HCT116 (cell line): ENCODE results near the gene SLC5A6. TPM values are rescaled to one million over a fixed set of nuclear protein-coding genes. Genes with fewer than 3 reads are reported as not detected.
A peak's percentile ranks its signal among the peaks of the same experiment; 100 is the strongest.

Source experiments
- ATAC-seq: fragments of 200-7000 bp; cut with Tn5 transposase; 2 replicates; pipeline ENCODE4 v1.9.1; 2020; ENCODE audit warnings: mild to moderate bottlenecking, moderate library complexity
- BruUV-seq: library from RNA; stranded (reverse); fragments of 400-500 nt; replicated peaks from 2 replicates; lab custom pipeline; 2021; lab: Mats Ljungman, UMichigan
- CTCF ChIA-PET: fragments of 300-600 bp; sonication (Branson Sonifier 250); formaldehyde crosslinking; loops from one replicate; lab custom pipeline; 2021; ENCODE audit warnings: antibody characterized with exemption; lab: Charles Lee
- POLR2A ChIA-PET: fragments of 300-600, 350-600 bp; sonication (Branson Sonifier 250); formaldehyde crosslinking; loops from one replicate; lab custom pipeline; 2021; ENCODE audit warnings: antibody characterized with exemption; lab: Charles Lee
- RAD21 ChIA-PET, 2 experiments: fragments of 300-600 bp; sonication (Branson Sonifier 250); formaldehyde crosslinking; loops; one replicate each; lab custom pipeline; 2023; ENCODE audit warnings: low total read pairs in 2 of 2; ENCODE audit not compliant: uncharacterized antibody in 2 of 2, unreplicated experiment in 2 of 2, low non-redundant PET in 1 of 2; lab: Charles Lee
- DNase-seq: peaks from one replicate; pipeline ENCODE4 v3.0.0-alpha.2; 2010; ENCODE audit warnings: low read depth, low spot score
- H2AFZ ChIP-seq: fragments of 200-600 bp; shearing (Covaris generic), sonication (generic); 2 replicates; pipeline ENCODE4 v1.6.1; 2017; ENCODE audit warnings: low read depth, mixed run types, mixed read lengths, antibody characterized with exemption, low read length; ENCODE audit not compliant: poor library complexity, severe bottlenecking
- H3K27ac ChIP-seq: 2 replicates; pipeline ENCODE4 v1.5.1; 2012; ENCODE audit warnings: low read depth, low read length
- H3K27me3 ChIP-seq: fragments of 200-600 bp; sonication (generic); 2 replicates; pipeline ENCODE4 v1.6.1; 2016; ENCODE audit warnings: mixed run types, low read length, mixed read lengths; ENCODE audit not compliant: insufficient read depth
- H3K36me3 ChIP-seq, 2 experiments: fragments of 200-500 bp in 1 of 2; fragments of 200-600 bp in 1 of 2; sonication (Bioruptor generic) in 1 of 2; sonication (generic) in 1 of 2; 2 replicates each; pipeline versions ENCODE4 v1.5.1 to v1.6.1; 2014 to 2016; ENCODE audit warnings: low read length in 2 of 2, inconsistent platforms in 1 of 2, mixed read lengths in 1 of 2, mixed run types in 1 of 2; ENCODE audit not compliant: insufficient read depth in 2 of 2, control insufficient read depth in 1 of 2
- H3K4me1 ChIP-seq, 2 experiments: fragments of 200-600 bp in 1 of 2; sonication (generic) in 1 of 2; 2 replicates each; pipeline versions ENCODE4 v1.5.1 to v1.6.1; 2012 to 2017; ENCODE audit warnings: low read length in 2 of 2, inconsistent platforms in 1 of 2, mild to moderate bottlenecking in 1 of 2, mixed read lengths in 1 of 2, mixed run types in 1 of 2, moderate library complexity in 1 of 2; ENCODE audit not compliant: insufficient read depth in 2 of 2, control insufficient read depth in 1 of 2
- H3K4me2 ChIP-seq: fragments of 200-600 bp; sonication (generic); 2 replicates; pipeline ENCODE4 v1.6.1; 2017; ENCODE audit warnings: mixed run types, low read length, mixed read lengths
- H3K4me3 ChIP-seq, 2 experiments: fragments of 200-600 bp in 1 of 2; sonication (generic) in 1 of 2; replicated peaks in 1 of 2; 2 replicates each; pipeline ENCODE4 v1.5.1; 2011 to 2016; ENCODE audit warnings: low read length in 2 of 2, control low read depth in 1 of 2, low read depth in 1 of 2, mild to moderate bottlenecking in 1 of 2, mixed read lengths in 1 of 2, mixed run types in 1 of 2
- H3K79me2 ChIP-seq: fragments of 200-600 bp; sonication (generic); 2 replicates; pipeline ENCODE4 v1.6.1; 2017; ENCODE audit warnings: mild to moderate bottlenecking, mixed run types, low read length, moderate library complexity, mixed read lengths; ENCODE audit not compliant: insufficient read depth
- H3K9ac ChIP-seq: fragments of 200-600 bp; sonication (generic); 2 replicates; pipeline ENCODE4 v1.6.1; 2016; ENCODE audit warnings: low read length, mixed read lengths
- H3K9me2 ChIP-seq: fragments of 200-600 bp; sonication (generic), shearing (Covaris generic); 2 replicates; pipeline ENCODE4 v1.6.1; 2017; ENCODE audit warnings: mixed run types, mild to moderate bottlenecking, moderate library complexity; ENCODE audit not compliant: insufficient read depth
- H3K9me3 ChIP-seq, 2 experiments: fragments of 200-500 bp in 1 of 2; fragments of 200-600 bp in 1 of 2; sonication (Bioruptor generic) in 1 of 2; sonication (generic) in 1 of 2; 2 replicates each; pipeline ENCODE4 v1.6.1; 2014 to 2017; ENCODE audit warnings: low read length in 2 of 2, mixed read lengths in 2 of 2, inconsistent platforms in 1 of 2, low read depth in 1 of 2, mild to moderate bottlenecking in 1 of 2, mixed run types in 1 of 2, moderate library complexity in 1 of 2; ENCODE audit not compliant: control insufficient read depth in 1 of 2, insufficient read depth in 1 of 2
- H4K20me1 ChIP-seq: fragments of 200-600 bp; sonication (generic), shearing (Covaris generic); 2 replicates; pipeline ENCODE4 v1.6.1; 2017; ENCODE audit warnings: mixed run types, mild to moderate bottlenecking, moderate library complexity; ENCODE audit not compliant: insufficient read depth
- CBX3 ChIP-seq: IDR thresholded peaks from 2 replicates; pipeline ENCODE4 v1.6.1; 2012; ENCODE audit warnings: low read depth
- EZH2 ChIP-seq: fragments of 200-600 bp; sonication (generic); IDR thresholded peaks from 2 replicates; pipeline ENCODE4 v1.6.1; 2017; ENCODE audit warnings: antibody characterized with exemption, mixed run types
- EZH2phosphoT487 ChIP-seq: fragments of 200-600 bp; IDR thresholded peaks from 2 replicates; pipeline ENCODE4 v1.6.1; 2018; ENCODE audit warnings: antibody characterized with exemption, borderline replicate concordance
- FOSL1 ChIP-seq: IDR thresholded peaks from 2 replicates; pipeline ENCODE4 v1.6.1; 2012; ENCODE audit warnings: low read depth
- POLR2A ChIP-seq: IDR thresholded peaks from 2 replicates; pipeline ENCODE4 v1.7.0; 2011; ENCODE audit warnings: borderline replicate concordance; ENCODE audit not compliant: insufficient read depth, insufficient read length; ENCODE audit errors: extremely low read depth
- SP1 ChIP-seq: IDR thresholded peaks from 2 replicates; pipeline ENCODE4 v1.6.1; 2012; ENCODE audit warnings: low read depth
- TCF7L2 ChIP-seq: IDR thresholded peaks from 2 replicates; pipeline ENCODE4 v1.7.0; 2011; ENCODE audit warnings: borderline replicate concordance, inconsistent platforms; ENCODE audit not compliant: insufficient read depth, insufficient read length; ENCODE audit errors: extremely low read depth
- ZFX ChIP-seq: fragments of 450-650 bp; IDR thresholded peaks from 2 replicates; pipeline ENCODE4 v1.6.1; 2017
- ZNF274 ChIP-seq: fragments of 200-500 bp; sonication (Bioruptor generic); IDR thresholded peaks from 2 replicates; pipeline ENCODE4 v1.6.1; 2014; ENCODE audit warnings: mild to moderate bottlenecking, low read depth, low read length, inconsistent platforms
- intact Hi-C: fragments of 100-400 bp; cut with micrococcal nuclease; formaldehyde crosslinking; loops from 2 replicates; pipeline ENCODE4 v1.10.0; 2022
- total RNA-seq: library from RNA; stranded (reverse); gene quantifications from one replicate; pipeline ENCODE4 v1.2.1, GENCODE V29; 2021; ENCODE audit not compliant: unreplicated experiment
- TF ChIP-seq, protein P1 (sequence below): IDR thresholded peaks from 2 replicates; pipeline ENCODE4 v1.6.1; 2012
- TF ChIP-seq, protein P2 (sequence below): IDR thresholded peaks from 2 replicates; pipeline ENCODE4 v1.6.1; 2011; ENCODE audit warnings: mild to moderate bottlenecking, low read length, moderate library complexity; ENCODE audit not compliant: insufficient replicate concordance; ENCODE audit errors: extremely low read depth
- TF ChIP-seq, protein P3 (sequence below): IDR thresholded peaks from 2 replicates; pipeline ENCODE4 v1.6.1; 2012; ENCODE audit warnings: low read depth

Gene SLC5A6
- total RNA-seq, 1 experiment from 2014 or later = 55.4 TPM

DNA sequence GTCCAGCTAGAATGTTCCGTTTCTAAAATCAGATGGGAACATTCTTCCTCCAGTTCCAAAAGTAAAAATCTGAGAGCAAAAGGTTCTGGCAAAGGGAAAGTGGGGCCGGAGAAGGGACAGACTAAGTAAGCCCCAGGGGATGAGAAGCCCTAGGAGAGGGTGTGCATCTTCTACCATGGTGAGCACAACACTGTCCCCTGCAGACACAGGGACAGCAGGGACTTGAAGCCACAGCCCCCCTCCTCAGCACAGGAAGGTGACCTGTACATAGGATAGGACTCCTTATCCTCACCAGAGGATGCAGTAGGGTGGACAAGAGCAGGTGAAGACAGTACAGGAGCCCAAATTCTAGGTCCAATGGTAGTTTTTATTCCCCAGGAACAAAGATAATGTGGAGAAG, 12.8 kb downstream of the SLC5A6 start:
- H3K79me2 ChIP-seq = no peaks in the 10 kb centered on the region
- no peak overlapping the region for H2AFZ ChIP-seq
- no peak; the same call in 1 of the 2 replicates for ATAC-seq
- ChIA-PET CTCF (no interaction called here), POLR2A (no interaction called here), RAD21 (no interaction called here)
- H3K9me3 ChIP-seq = no peaks in the 10 kb centered on the region
- no peaks in the 10 kb centered on the region for H3K9me2 ChIP-seq
- intact Hi-C loops = loop anchor here (10.0 kb wide), 1 partner anchor 234 kb away; no protein-coding TSS in a partner anchor
- no peak overlapping the region for H3K9ac ChIP-seq
- H3K4me3 ChIP-seq = no peak overlapping the region
- no peaks in the 10 kb centered on the region for H4K20me1 ChIP-seq
- no peaks in the 10 kb centered on the region for H3K27me3 ChIP-seq
- no peaks in the 10 kb centered on the region for H3K4me1 ChIP-seq
- H3K4me2 ChIP-seq = no peak overlapping the region
- no TSS peak for BruUV-seq
- H3K36me3 ChIP-seq = peaks cover 8 to 29% of the 10 kb centered on the region in 2 experiments; a peak in 2 of 4 replicates
- TF ChIP-seq POLR2A = no peak
- TF ChIP-seq, protein P1, sequence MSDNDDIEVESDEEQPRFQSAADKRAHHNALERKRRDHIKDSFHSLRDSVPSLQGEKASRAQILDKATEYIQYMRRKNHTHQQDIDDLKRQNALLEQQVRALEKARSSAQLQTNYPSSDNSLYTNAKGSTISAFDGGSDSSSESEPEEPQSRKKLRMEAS = no peak
- TF ChIP-seq, protein P2, sequence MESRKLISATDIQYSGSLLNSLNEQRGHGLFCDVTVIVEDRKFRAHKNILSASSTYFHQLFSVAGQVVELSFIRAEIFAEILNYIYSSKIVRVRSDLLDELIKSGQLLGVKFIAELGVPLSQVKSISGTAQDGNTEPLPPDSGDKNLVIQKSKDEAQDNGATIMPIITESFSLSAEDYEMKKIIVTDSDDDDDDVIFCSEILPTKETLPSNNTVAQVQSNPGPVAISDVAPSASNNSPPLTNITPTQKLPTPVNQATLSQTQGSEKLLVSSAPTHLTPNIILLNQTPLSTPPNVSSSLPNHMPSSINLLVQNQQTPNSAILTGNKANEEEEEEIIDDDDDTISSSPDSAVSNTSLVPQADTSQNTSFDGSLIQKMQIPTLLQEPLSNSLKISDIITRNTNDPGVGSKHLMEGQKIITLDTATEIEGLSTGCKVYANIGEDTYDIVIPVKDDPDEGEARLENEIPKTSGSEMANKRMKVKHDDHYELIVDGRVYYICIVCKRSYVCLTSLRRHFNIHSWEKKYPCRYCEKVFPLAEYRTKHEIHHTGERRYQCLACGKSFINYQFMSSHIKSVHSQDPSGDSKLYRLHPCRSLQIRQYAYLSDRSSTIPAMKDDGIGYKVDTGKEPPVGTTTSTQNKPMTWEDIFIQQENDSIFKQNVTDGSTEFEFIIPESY = no peak
- H3K27ac ChIP-seq = no peak overlapping the region
- no peak for DNase-seq

DNA sequence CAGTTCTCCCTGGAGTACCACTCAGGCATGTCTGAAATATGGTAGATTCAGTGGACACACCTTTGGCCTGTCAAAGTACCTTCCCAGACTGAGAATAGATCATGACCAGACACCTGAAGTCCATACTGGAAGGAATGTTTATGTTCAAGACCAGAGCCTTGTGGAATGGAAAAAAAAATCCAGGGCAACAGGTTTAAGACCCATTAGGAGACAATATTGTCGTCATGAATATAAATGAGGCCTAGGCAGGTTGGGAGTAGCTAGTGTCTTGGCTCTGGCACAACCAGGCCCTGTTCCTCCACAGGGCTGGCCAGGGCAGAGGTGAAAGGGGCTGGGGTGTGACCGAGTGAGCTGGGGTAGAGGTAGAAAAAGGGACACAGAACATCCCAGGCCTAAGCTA, 13.4 kb downstream of the SLC5A6 start:
- Histone ChIP-seq H2AFZ (no peak overlapping the region), H3K4me2 (no peak overlapping the region), H3K79me2 (no peaks in the 10 kb centered on the region), H3K4me3 (no peak overlapping the region), H3K9me2 (no peaks in the 10 kb centered on the region), H3K27me3 (no peaks in the 10 kb centered on the region), H3K9ac (no peak overlapping the region), H3K4me1 (no peaks in the 10 kb centered on the region), H4K20me1 (no peaks in the 10 kb centered on the region), H3K27ac (no peak overlapping the region), H3K9me3 (no peaks in the 10 kb centered on the region), H3K36me3 (peaks cover 6 to 25% of the 10 kb centered on the region in 2 experiments; a peak in 1 of 4 replicates)
- intact Hi-C loops = loop anchor here (10.0 kb wide), 1 partner anchor 234 kb away; no protein-coding TSS in a partner anchor
- POLR2A ChIA-PET = no interaction called here
- RAD21 ChIA-PET = no interaction called here
- TF ChIP-seq SP1 = no peak
- TF ChIP-seq FOSL1 = no peak
- no peak for TF ChIP-seq ZNF274
- TF ChIP-seq TCF7L2 = no peak
- no peak for TF ChIP-seq EZH2phosphoT487
- TF ChIP-seq, protein P3, sequence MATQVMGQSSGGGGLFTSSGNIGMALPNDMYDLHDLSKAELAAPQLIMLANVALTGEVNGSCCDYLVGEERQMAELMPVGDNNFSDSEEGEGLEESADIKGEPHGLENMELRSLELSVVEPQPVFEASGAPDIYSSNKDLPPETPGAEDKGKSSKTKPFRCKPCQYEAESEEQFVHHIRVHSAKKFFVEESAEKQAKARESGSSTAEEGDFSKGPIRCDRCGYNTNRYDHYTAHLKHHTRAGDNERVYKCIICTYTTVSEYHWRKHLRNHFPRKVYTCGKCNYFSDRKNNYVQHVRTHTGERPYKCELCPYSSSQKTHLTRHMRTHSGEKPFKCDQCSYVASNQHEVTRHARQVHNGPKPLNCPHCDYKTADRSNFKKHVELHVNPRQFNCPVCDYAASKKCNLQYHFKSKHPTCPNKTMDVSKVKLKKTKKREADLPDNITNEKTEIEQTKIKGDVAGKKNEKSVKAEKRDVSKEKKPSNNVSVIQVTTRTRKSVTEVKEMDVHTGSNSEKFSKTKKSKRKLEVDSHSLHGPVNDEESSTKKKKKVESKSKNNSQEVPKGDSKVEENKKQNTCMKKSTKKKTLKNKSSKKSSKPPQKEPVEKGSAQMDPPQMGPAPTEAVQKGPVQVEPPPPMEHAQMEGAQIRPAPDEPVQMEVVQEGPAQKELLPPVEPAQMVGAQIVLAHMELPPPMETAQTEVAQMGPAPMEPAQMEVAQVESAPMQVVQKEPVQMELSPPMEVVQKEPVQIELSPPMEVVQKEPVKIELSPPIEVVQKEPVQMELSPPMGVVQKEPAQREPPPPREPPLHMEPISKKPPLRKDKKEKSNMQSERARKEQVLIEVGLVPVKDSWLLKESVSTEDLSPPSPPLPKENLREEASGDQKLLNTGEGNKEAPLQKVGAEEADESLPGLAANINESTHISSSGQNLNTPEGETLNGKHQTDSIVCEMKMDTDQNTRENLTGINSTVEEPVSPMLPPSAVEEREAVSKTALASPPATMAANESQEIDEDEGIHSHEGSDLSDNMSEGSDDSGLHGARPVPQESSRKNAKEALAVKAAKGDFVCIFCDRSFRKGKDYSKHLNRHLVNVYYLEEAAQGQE = no peak
- no peak for TF ChIP-seq EZH2
- no peak for TF ChIP-seq CBX3
- TF ChIP-seq ZFX = no peak
- ATAC-seq = peak; percentile 37; the same call in 1 of the 2 replicates
- CTCF ChIA-PET = no interaction called here
- BruUV-seq = no TSS peak
- DNase-seq = no peak
